ENCODE measurements around the gene CDC42EP5. TPM values are rescaled to one million over a fixed set of nuclear protein-coding genes. Genes with fewer than 3 reads are reported as not detected.

The CDC42EP5 gene
- total RNA-seq, 1 experiment from 2014 or later = 25.1 TPM

- H3K4me2 ChIP-seq = no peak overlapping the region
- POLR2A ChIA-PET (ENCODE audit: unreplicated experiment) = interaction anchor here (0.5 kb wide), 1 partner anchor 578 kb away, joined by 7 read pairs; no protein-coding TSS in a partner anchor
These were observed 7.5 kb downstream of the CDC42EP5 start for GRCh38 chr19:54465426-54466109.

GRCh38 chr19:54464630-54465425 is 8.3 kb downstream of the CDC42EP5 start:
- H3F3A ChIP-seq (ENCODE audit: insufficient read depth, low read depth) = peaks cover 42% of the 10 kb centered on the region
- H2AFZ ChIP-seq = peak overlapping the region; percentile 77
- ChIA-PET POLR2A (ENCODE audit: unreplicated experiment) (no interaction called here), CTCF (interaction anchor here (0.5 kb wide), 1 partner anchor 126 kb away, joined by 8 read pairs; the partner anchor contains the start of gene LILRA4)
- H3K4me2 ChIP-seq = peak overlapping the region; percentile 86
- no peaks in the 10 kb centered on the region for H3K9me2 ChIP-seq (ENCODE audit: insufficient read depth)
- H3K9me3 ChIP-seq (ENCODE audit: insufficient read depth, low read depth) = no peaks in the 10 kb centered on the region
- intact Hi-C loops (cut with micrococcal nuclease; ENCODE audit: unreplicated experiment) = loop anchor here (1.0 to 10.0 kb wide), 5 partner anchors 34 to 1010 kb away; partner anchors contain the start of genes MYADM, RDH13 and ZNF628
- peak overlapping the region; percentile 89 for H3K27ac ChIP-seq
- peaks cover 2% of the 10 kb centered on the region; the same call in 1 of the 2 replicates for H3K27me3 ChIP-seq (ENCODE audit: insufficient read depth, low read depth)
- peak; percentile 84 to 93 for DNase-seq
- no peaks in the 10 kb centered on the region for H3K36me3 ChIP-seq (ENCODE audit: low read depth)
- BruUV-seq (replicated peaks) = no TSS peak
- peaks cover 23% of the 10 kb centered on the region for H3K4me1 ChIP-seq (replicated peaks; ENCODE audit: insufficient read depth)
- peak overlapping the region; percentile 77 for H3K4me3 ChIP-seq
- peaks cover 24% of the 10 kb centered on the region for H3K79me2 ChIP-seq (ENCODE audit: low read depth)
- H4K20me1 ChIP-seq (ENCODE audit: insufficient read depth) = peaks cover 21% of the 10 kb centered on the region
- no peak for TF ChIP-seq CTCF (conservative IDR thresholded peaks at IDR 0.05)
- no peak for TF ChIP-seq EZH2 (IDR thresholded peaks at IDR 0.05; ENCODE audit: low read depth)

More at GRCh38 chr19:54465426-54466109, 7.5 kb downstream of the CDC42EP5 start:
- no peak for DNase-seq
- TF ChIP-seq CTCF (conservative IDR thresholded peaks at IDR 0.05) (no peak), EZH2 (IDR thresholded peaks at IDR 0.05; ENCODE audit: low read depth) (no peak)
- peaks cover 19% of the 10 kb centered on the region for H3K79me2 ChIP-seq (ENCODE audit: low read depth)
- CTCF ChIA-PET = interaction anchor here (0.5 kb wide), 1 partner anchor 126 kb away, joined by 8 read pairs; the partner anchor contains the start of gene LILRA4
- peaks cover 16% of the 10 kb centered on the region for H4K20me1 ChIP-seq (ENCODE audit: insufficient read depth)
- H3K9me2 ChIP-seq (ENCODE audit: insufficient read depth) = no peaks in the 10 kb centered on the region
- no TSS peak for BruUV-seq (replicated peaks)
- H3F3A ChIP-seq (ENCODE audit: insufficient read depth, low read depth) = peaks cover 46% of the 10 kb centered on the region
- no peak overlapping the region for H3K27ac ChIP-seq
- H3K36me3 ChIP-seq (ENCODE audit: low read depth) = no peaks in the 10 kb centered on the region
- H3K4me1 ChIP-seq (replicated peaks; ENCODE audit: insufficient read depth) = peaks cover 27% of the 10 kb centered on the region
- no peaks in the 10 kb centered on the region for H3K9me3 ChIP-seq (ENCODE audit: insufficient read depth, low read depth)
- no peak overlapping the region for H2AFZ ChIP-seq
- peaks cover 9% of the 10 kb centered on the region; the same call in 1 of the 2 replicates for H3K27me3 ChIP-seq (ENCODE audit: insufficient read depth, low read depth)
- intact Hi-C loops (cut with micrococcal nuclease; ENCODE audit: unreplicated experiment) = loop anchor here (10.0 kb wide), 3 partner anchors 301 to 1009 kb away; partner anchors contain the start of genes RDH13 and ZNF628
- H3K4me3 ChIP-seq = no peak overlapping the region

GRCh38 chr19:54464044-54464629 is 9.0 kb downstream of the CDC42EP5 start:
- CTCF ChIA-PET = interaction anchor here (0.7 to 1.0 kb wide), 2 partner anchors 9 to 1084 kb away, joined by 4 to 5 read pairs; partner anchors contain the start of gene CDC42EP5
- POLR2A ChIA-PET (ENCODE audit: unreplicated experiment) = interaction anchor here (0.5 to 1.2 kb wide), 6 partner anchors 16 to 1190 kb away, joined by 3 to 35 read pairs (median 4); partner anchors contain the start of gene LENG8

More at GRCh38 chr19:54464044-54464629, 9.0 kb downstream of the CDC42EP5 start:
- TF ChIP-seq EZH2 (IDR thresholded peaks at IDR 0.05; ENCODE audit: low read depth) = no peak
- TF ChIP-seq CTCF (conservative IDR thresholded peaks at IDR 0.05) = no peak
- H3K36me3 ChIP-seq (ENCODE audit: low read depth) = no peaks in the 10 kb centered on the region
- peak overlapping the region; percentile 86 for H3K4me2 ChIP-seq
- H3K4me1 ChIP-seq (replicated peaks; ENCODE audit: insufficient read depth) = peaks cover 20% of the 10 kb centered on the region
- H3F3A ChIP-seq (ENCODE audit: insufficient read depth, low read depth) = peaks cover 38% of the 10 kb centered on the region
- peak overlapping the region; percentile 89 for H3K27ac ChIP-seq
- DNase-seq = peak; percentile 99
- no TSS peak for BruUV-seq (replicated peaks)
- peaks cover 25% of the 10 kb centered on the region for H4K20me1 ChIP-seq (ENCODE audit: insufficient read depth)
- H3K27me3 ChIP-seq (ENCODE audit: insufficient read depth, low read depth) = no peaks in the 10 kb centered on the region
- H3K9me2 ChIP-seq (ENCODE audit: insufficient read depth) = no peaks in the 10 kb centered on the region
- intact Hi-C loops (cut with micrococcal nuclease; ENCODE audit: unreplicated experiment) = loop anchor here (1.0 to 10.0 kb wide), 5 partner anchors 33 to 1011 kb away; partner anchors contain the start of genes MYADM, RDH13 and ZNF628
- no peaks in the 10 kb centered on the region for H3K9me3 ChIP-seq (ENCODE audit: insufficient read depth, low read depth)
- H3K79me2 ChIP-seq (ENCODE audit: low read depth) = peaks cover 29% of the 10 kb centered on the region
- H3K4me3 ChIP-seq = peak overlapping the region; percentile 77
- peak overlapping the region; percentile 77 for H2AFZ ChIP-seq

All from PC-9 (cell line).